Lower leg skin (tissue), 3 donors: Measurements from ENCODE around the gene DYRK1A.

Source experiments
- POLR2A ChIP-seq, 2 donors: fragments of 450-650 bp; IDR thresholded peaks; one replicate each; pipeline ENCODE4 v1.6.1; 2016 to 2017; ENCODE audit warnings: antibody characterized with exemption in 2 of 2, mild to moderate bottlenecking in 1 of 2, moderate library complexity in 1 of 2
- TF ChIP-seq, protein P1 (sequence below), 3 donors: fragments of 450-650 bp; IDR thresholded peaks; one replicate each; pipeline ENCODE4 v1.5.1; 2016; ENCODE audit warnings: antibody characterized with exemption in 3 of 3, mild to moderate bottlenecking in 3 of 3, moderate library complexity in 2 of 3

DNA sequence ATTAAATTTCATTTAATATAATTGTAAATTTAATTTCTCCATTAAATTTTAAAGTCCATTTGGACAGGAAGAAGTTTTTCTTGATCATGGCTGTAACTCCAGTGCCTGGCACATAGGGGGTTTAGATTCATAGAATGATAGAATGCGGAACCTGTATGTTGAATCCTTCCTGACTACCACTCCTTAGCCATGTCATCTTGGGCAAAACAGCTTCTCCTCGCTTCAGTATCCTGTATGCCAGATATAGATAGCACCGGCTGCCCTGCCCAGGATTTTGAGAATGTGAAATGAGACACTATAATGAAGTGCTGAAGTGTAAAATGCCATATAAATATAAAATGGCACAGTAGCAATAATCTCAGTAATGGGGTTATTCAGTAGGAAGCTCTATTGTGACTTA is 6.4 kb downstream of the DYRK1A start:
- TF ChIP-seq, protein P1, sequence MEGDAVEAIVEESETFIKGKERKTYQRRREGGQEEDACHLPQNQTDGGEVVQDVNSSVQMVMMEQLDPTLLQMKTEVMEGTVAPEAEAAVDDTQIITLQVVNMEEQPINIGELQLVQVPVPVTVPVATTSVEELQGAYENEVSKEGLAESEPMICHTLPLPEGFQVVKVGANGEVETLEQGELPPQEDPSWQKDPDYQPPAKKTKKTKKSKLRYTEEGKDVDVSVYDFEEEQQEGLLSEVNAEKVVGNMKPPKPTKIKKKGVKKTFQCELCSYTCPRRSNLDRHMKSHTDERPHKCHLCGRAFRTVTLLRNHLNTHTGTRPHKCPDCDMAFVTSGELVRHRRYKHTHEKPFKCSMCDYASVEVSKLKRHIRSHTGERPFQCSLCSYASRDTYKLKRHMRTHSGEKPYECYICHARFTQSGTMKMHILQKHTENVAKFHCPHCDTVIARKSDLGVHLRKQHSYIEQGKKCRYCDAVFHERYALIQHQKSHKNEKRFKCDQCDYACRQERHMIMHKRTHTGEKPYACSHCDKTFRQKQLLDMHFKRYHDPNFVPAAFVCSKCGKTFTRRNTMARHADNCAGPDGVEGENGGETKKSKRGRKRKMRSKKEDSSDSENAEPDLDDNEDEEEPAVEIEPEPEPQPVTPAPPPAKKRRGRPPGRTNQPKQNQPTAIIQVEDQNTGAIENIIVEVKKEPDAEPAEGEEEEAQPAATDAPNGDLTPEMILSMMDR (IDR thresholded peaks at IDR 0.05): no peak
- TF ChIP-seq POLR2A (IDR thresholded peaks at IDR 0.05): no peak
